ENCODE data around the gene TMCO4. TPM values are rescaled to one million over a fixed set of nuclear protein-coding genes. Genes with fewer than 3 reads are reported as not detected.
"Not testable (repeated sequence)": the region's sequence is repeated elsewhere in the genome, so short reads cannot be mapped to it uniquely, and the experiment has no call there.

The TMCO4 gene
- 7.3 and 12.5 TPM in 2 replicates for total RNA-seq

- DNase-seq (ENCODE audit: low read depth, low spot score), result no peak
Measured at GRCh38 chr1:19799230-19800075, at the start of gene TMCO4. TSS of gene TMCO4 (minus strand) at chr1:19799916. CDS start at chr1:19780758, 19,158 bp downstream.

- not testable (repeated sequence) for DNase-seq (ENCODE audit: low read depth, low spot score)
Measured at GRCh38 chr1:19849307-19849706, 49.6 kb upstream of the TMCO4 start.

- DNase-seq (ENCODE audit: low read depth, low spot score), result not testable (repeated sequence)
Measured at GRCh38 chr1:19847334-19847733, 47.6 kb upstream of the TMCO4 start.

GRCh38 chr1:19846338-19846737 is 46.6 kb upstream of the TMCO4 start:
- no peak for DNase-seq (ENCODE audit: low read depth, low spot score)

- DNase-seq (ENCODE audit: low read depth, low spot score), result no peak
Measured at GRCh38 chr1:19845555-19845954, 45.8 kb upstream of the TMCO4 start.

- no peak for DNase-seq (ENCODE audit: low read depth, low spot score)
Measured at GRCh38 chr1:19844731-19845495, 45.2 kb upstream of the TMCO4 start.

GRCh38 chr1:19840228-19840627 is 40.5 kb upstream of the TMCO4 start:
- DNase-seq (ENCODE audit: low read depth, low spot score), result no peak

GRCh38 chr1:19837866-19838265 is 38.1 kb upstream of the TMCO4 start:
- no peak for DNase-seq (ENCODE audit: low read depth, low spot score)

- no peak for DNase-seq (ENCODE audit: low read depth, low spot score)
Measured at GRCh38 chr1:19835578-19835977, 35.9 kb upstream of the TMCO4 start.

GRCh38 chr1:19831441-19831840 is 31.7 kb upstream of the TMCO4 start:
- DNase-seq (ENCODE audit: low read depth, low spot score), result no peak

GRCh38 chr1:19828546-19828945 is 28.8 kb upstream of the TMCO4 start:
- no peak for DNase-seq (ENCODE audit: low read depth, low spot score)

- no peak for DNase-seq (ENCODE audit: low read depth, low spot score)
Measured at GRCh38 chr1:19825298-19825697, 25.6 kb upstream of the TMCO4 start.

GRCh38 chr1:19824541-19824940 is 24.8 kb upstream of the TMCO4 start:
- DNase-seq (ENCODE audit: low read depth, low spot score), result no peak

GRCh38 chr1:19824036-19824435 is 24.3 kb upstream of the TMCO4 start:
- no peak for DNase-seq (ENCODE audit: low read depth, low spot score)

GRCh38 chr1:19819701-19820100 is 20.0 kb upstream of the TMCO4 start:
- DNase-seq (ENCODE audit: low read depth, low spot score), result no peak

- no peak for DNase-seq (ENCODE audit: low read depth, low spot score)
Measured at GRCh38 chr1:19818324-19818723, 18.6 kb upstream of the TMCO4 start.

- DNase-seq (ENCODE audit: low read depth, low spot score), result no peak
Measured at GRCh38 chr1:19817160-19817559, 17.4 kb upstream of the TMCO4 start.

- DNase-seq (ENCODE audit: low read depth, low spot score), result not testable (repeated sequence)
Measured at GRCh38 chr1:19816737-19817086, 17.0 kb upstream of the TMCO4 start.

- no peak for DNase-seq (ENCODE audit: low read depth, low spot score)
Measured at GRCh38 chr1:19815801-19816736, 16.4 kb upstream of the TMCO4 start.

- no peak for DNase-seq (ENCODE audit: low read depth, low spot score)
Measured at GRCh38 chr1:19814681-19815503, 15.2 kb upstream of the TMCO4 start, which contains the start of gene RNF186. TSS of gene RNF186 (minus strand) at chr1:19815283. CDS start at chr1:19815101, 182 bp downstream.

Measured in pulmonary artery endothelial cell (primary cell).